NOMO-1 (cell line): ENCODE results near the gene LEF1.
"Not testable (repeated sequence)": the region's sequence is repeated elsewhere in the genome, so short reads cannot be mapped to it uniquely, and the experiment has no call there.

Source experiments
- DNase-seq, 2 experiments: peaks; one replicate each; lab custom pipeline; 2025; ENCODE audit not compliant: unreplicated experiment in 2 of 2; lab: John Stamatoyannopoulos, UW

Gene LEF1

GRCh38 chr4:108042927-108043326, 125.8 kb downstream of the LEF1 start:
- DNase-seq = no peak

- DNase-seq = no peak
Observed at GRCh38 chr4:108037884-108038283, 130.8 kb downstream of the LEF1 start.

- no peak for DNase-seq
Observed at GRCh38 chr4:108036213-108036612, 132.5 kb downstream of the LEF1 start.

- no peak for DNase-seq
Observed at GRCh38 chr4:108035691-108036090, 133.0 kb downstream of the LEF1 start.

- DNase-seq = no peak
Observed at GRCh38 chr4:108034565-108034964, 134.2 kb downstream of the LEF1 start.

GRCh38 chr4:108033348-108033747, 135.4 kb downstream of the LEF1 start:
- DNase-seq = no peak

- no peak for DNase-seq
Observed at GRCh38 chr4:108031427-108032083, 137.2 kb downstream of the LEF1 start.

GRCh38 chr4:108030332-108030731, 138.4 kb downstream of the LEF1 start:
- DNase-seq = peak; percentile 4 to 22

- DNase-seq = no peak
Observed at GRCh38 chr4:108029731-108030130, 139.0 kb downstream of the LEF1 start.

GRCh38 chr4:108029016-108029720, 139.6 kb downstream of the LEF1 start:
- no peak for DNase-seq

- no peak for DNase-seq
Observed at GRCh38 chr4:108024878-108025165, 143.9 kb downstream of the LEF1 start.

- DNase-seq = peak in 1 of 2 experiments; percentile 26
Observed at GRCh38 chr4:108024085-108024877, 144.5 kb downstream of the LEF1 start.

- no peak for DNase-seq
Observed at GRCh38 chr4:108018884-108019187, 149.9 kb downstream of the LEF1 start.

- DNase-seq = peak; percentile 23 to 54
Observed at GRCh38 chr4:108018040-108018883, 150.5 kb downstream of the LEF1 start.

GRCh38 chr4:108013955-108014354, 154.8 kb downstream of the LEF1 start:
- DNase-seq = no peak

- DNase-seq = no peak
Observed at GRCh38 chr4:108013327-108013726, 155.4 kb downstream of the LEF1 start.

- not testable (repeated sequence) for DNase-seq
Observed at GRCh38 chr4:108012382-108012781, 156.3 kb downstream of the LEF1 start.

GRCh38 chr4:108010167-108010566, 158.6 kb downstream of the LEF1 start:
- DNase-seq = no peak

GRCh38 chr4:108008721-108009120, 160.0 kb downstream of the LEF1 start:
- DNase-seq = peak in 1 of 2 experiments; percentile 30

GRCh38 chr4:108007984-108008383, 160.7 kb downstream of the LEF1 start:
- DNase-seq = no peak

GRCh38 chr4:108006361-108006760, 162.4 kb downstream of the LEF1 start:
- DNase-seq = no peak
